ENCODE data around the gene KCNG2. TPM values are rescaled to one million over a fixed set of nuclear protein-coding genes. Genes with fewer than 3 reads are reported as not detected.

The KCNG2 gene
- total and polyA plus RNA-seq, 2 of the 13 experiments (the other 11 are each of a cell fraction or from before 2014, with no cell fraction given) = not detected

- TF ChIP-seq PAXIP1 (CRISPR knock-in tag; conservative IDR thresholded peaks at IDR 0.05) (peak; percentile 50), IRF1 (CRISPR knock-in tag; IDR thresholded peaks at IDR 0.05; ENCODE audit: low read depth) (no peak), HOXA5 (CRISPR knock-in tag; IDR thresholded peaks at IDR 0.05) (no peak), MZF1 (CRISPR knock-in tag; IDR thresholded peaks at IDR 0.05; ENCODE audit: borderline replicate concordance) (no peak), POLR2AphosphoS5 (IDR thresholded peaks at IDR 0.05; ENCODE audit: low read depth, low read length) (no peak), HBP1 (CRISPR knock-in tag; IDR thresholded peaks at IDR 0.05; ENCODE audit: low read depth) (peak; percentile 43; the same call in 1 of the 2 replicates), HHEX (CRISPR knock-in tag; IDR thresholded peaks at IDR 0.05) (peak; percentile 12; the same call in 1 of the 2 replicates), SMYD3 (CRISPR knock-in tag; IDR thresholded peaks at IDR 0.05) (no peak), ZNF407 (CRISPR knock-in tag; IDR thresholded peaks at IDR 0.05; ENCODE audit: not compliant biosample characterization) (no peak)
Measured at GRCh38 chr18:79790996-79791972, 6.5 kb upstream of the KCNG2 start (continued).

Data from HepG2 (cell line).